GM12878 (cell line): ENCODE measurements around the gene CLSTN2. TPM values are rescaled to one million over a fixed set of nuclear protein-coding genes. Genes with fewer than 3 reads are reported as not detected.

Experiments used
- BCLAF1 ChIP-seq: fragments of 450-650 bp; IDR thresholded peaks from 2 replicates; pipeline ENCODE4 v1.6.1; 2017; ENCODE audit warnings: antibody characterized with exemption, mild to moderate bottlenecking, moderate library complexity
- CUX1 ChIP-seq: IDR thresholded peaks from 2 replicates; pipeline ENCODE4 v1.6.1; 2012; ENCODE audit warnings: improper control_type of control experiment, low read depth, low read length; ENCODE audit not compliant: insufficient replicate concordance
- IKZF2 ChIP-seq, 2 experiments: fragments of 450-650 bp; IDR thresholded peaks; 2 replicates each; pipeline ENCODE4 v1.6.1; 2017; ENCODE audit warnings: mild to moderate bottlenecking in 2 of 2, moderate library complexity in 2 of 2
- JUND ChIP-seq: IDR thresholded peaks from 2 replicates; pipeline ENCODE4 v1.6.1; 2012; ENCODE audit warnings: low read depth, mild to moderate bottlenecking, low read length, improper control_type of control experiment, moderate library complexity
- MEF2B ChIP-seq: fragments of 450-650 bp; IDR thresholded peaks from 2 replicates; pipeline ENCODE4 v1.6.1; 2018; ENCODE audit warnings: mild to moderate bottlenecking, moderate library complexity; ENCODE audit not compliant: partially characterized antibody, poor library complexity, severe bottlenecking
- MYB ChIP-seq: fragments of 150-350 bp; IDR thresholded peaks from 2 replicates; pipeline ENCODE4 v1.6.1; 2014; ENCODE audit warnings: mild to moderate bottlenecking, low read depth, low read length, borderline replicate concordance
- NR2F1 ChIP-seq: fragments of 450-650 bp; conservative IDR thresholded peaks from 2 replicates; pipeline ENCODE4 v1.6.1; 2017; ENCODE audit warnings: mild to moderate bottlenecking
- PAX8 ChIP-seq: fragments of 450-650 bp; IDR thresholded peaks from 2 replicates; pipeline ENCODE4 v1.6.1; 2017; ENCODE audit warnings: mild to moderate bottlenecking, moderate library complexity
- polyA plus RNA-seq, 11 experiments: library from polyadenylated mRNA; depleted of rRNA in 4 of 11; unstranded in 6 of 11; stranded (reverse) in 5 of 11; fragments of >200 nt; fragmentation: Nextera tagmentation in 4 of 11; fragmentation: Illumina TruSeq in 1 of 11; extraction: Ambion mirVana in 4 of 11; extraction: Trizol in 1 of 11; gene quantifications; 1 replicate in 1 of 11; 2 replicates in 10 of 11; pipeline versions ENCODE4 v1.2.1 to v1.2.3, GENCODE V29; 2011 to 2016; ENCODE audit warnings: inconsistent platforms in 2 of 11, missing spikeins in 2 of 11, low read depth in 1 of 11
- total RNA-seq, 4 experiments: library from RNA; depleted of rRNA in 3 of 4; stranded (reverse); fragments of >200 nt in 3 of 4; fragmentation: Illumina TruSeq in 1 of 4; extraction: Trizol in 1 of 4; gene quantifications; 2 replicates each; pipeline versions ENCODE4 v1.2.1 to v1.2.3, GENCODE V29; 2013 to 2021
- TF ChIP-seq, protein P1 (sequence below): fragments of 450-650 bp; IDR thresholded peaks from 2 replicates; pipeline ENCODE4 v1.6.1; 2016; ENCODE audit warnings: mild to moderate bottlenecking

Gene CLSTN2
- total and polyA plus RNA-seq, 10 of the 15 experiments (the other 5 are each of a cell fraction or from before 2014, with no cell fraction given), result under 0.01 to 0.10 (median under 0.01) TPM; not detected in 5

DNA sequence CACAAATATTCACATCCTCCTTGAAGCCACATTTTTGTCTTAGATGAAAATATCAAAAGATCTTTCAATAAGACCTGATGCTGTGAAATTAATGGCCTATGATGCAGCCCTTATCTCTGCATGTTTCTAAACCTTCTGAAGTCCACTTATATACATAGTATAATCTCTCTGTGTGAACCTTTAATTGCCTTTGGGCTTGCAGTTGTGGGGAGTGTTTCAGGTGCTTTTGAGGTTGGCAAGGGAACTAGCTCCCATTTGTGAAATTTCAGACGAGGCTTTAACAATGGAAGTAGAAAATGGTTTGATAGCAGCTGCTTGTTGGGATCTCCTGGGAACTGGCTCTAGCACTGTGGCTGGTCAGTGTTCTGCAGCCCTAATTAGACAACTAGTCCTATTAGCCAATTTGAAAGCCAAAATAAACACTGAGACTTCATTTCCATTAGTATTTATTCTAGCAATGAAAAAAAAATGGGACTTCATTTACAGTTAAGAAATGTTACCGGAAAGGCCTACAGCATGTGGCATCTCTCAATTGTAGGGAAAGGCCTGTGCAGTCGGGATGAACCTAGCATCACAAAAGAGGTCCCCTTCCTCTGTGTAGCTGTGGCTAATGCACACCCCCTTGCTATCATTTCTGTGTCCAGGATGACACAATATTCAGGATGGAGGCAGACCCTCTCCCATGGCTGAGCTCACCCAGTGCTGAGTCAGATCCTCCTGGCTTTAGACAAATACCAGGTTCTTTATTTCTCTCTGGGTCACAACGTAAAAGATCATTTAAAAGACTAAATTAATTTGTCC lies 602.1 kb downstream of the CLSTN2 start (continued):
- TF ChIP-seq CUX1, result no peak
- TF ChIP-seq JUND, result no peak
- TF ChIP-seq NR2F1, result no peak
- TF ChIP-seq MEF2B, result no peak
- TF ChIP-seq PAX8, result no peak
- TF ChIP-seq BCLAF1, result no peak
- TF ChIP-seq, protein P1, sequence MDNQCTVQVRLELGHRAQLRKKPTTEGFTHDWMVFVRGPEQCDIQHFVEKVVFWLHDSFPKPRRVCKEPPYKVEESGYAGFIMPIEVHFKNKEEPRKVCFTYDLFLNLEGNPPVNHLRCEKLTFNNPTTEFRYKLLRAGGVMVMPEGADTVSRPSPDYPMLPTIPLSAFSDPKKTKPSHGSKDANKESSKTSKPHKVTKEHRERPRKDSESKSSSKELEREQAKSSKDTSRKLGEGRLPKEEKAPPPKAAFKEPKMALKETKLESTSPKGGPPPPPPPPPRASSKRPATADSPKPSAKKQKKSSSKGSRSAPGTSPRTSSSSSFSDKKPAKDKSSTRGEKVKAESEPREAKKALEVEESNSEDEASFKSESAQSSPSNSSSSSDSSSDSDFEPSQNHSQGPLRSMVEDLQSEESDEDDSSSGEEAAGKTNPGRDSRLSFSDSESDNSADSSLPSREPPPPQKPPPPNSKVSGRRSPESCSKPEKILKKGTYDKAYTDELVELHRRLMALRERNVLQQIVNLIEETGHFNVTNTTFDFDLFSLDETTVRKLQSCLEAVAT, result no peak
- no peak for TF ChIP-seq MYB
- TF ChIP-seq IKZF2 (IDR thresholded peaks at IDR 0.05), result no peak
- TF ChIP-seq, all 136 proteins: peak for 0
